ENCODE measurements around the gene ZNF407. TPM values are rescaled to one million over a fixed set of nuclear protein-coding genes. Genes with fewer than 3 reads are reported as not detected.

The ZNF407 gene
- total RNA-seq, 2 donors from 2014 or later: 13.4 to 14.1 TPM

GRCh38 chr18:74799542-74799941 is 201.9 kb downstream of the ZNF407 start:
- DNase-seq (ENCODE audit: low spot score): no peak
- intact Hi-C loops (cut with DNase I): no loop called here

GRCh38 chr18:74800098-74800497 is 202.4 kb downstream of the ZNF407 start:
- no peak for DNase-seq (ENCODE audit: low spot score)
- intact Hi-C loops (cut with DNase I): no loop called here

GRCh38 chr18:74803117-74803516 is 205.4 kb downstream of the ZNF407 start:
- no peak for DNase-seq (ENCODE audit: low spot score)
- intact Hi-C loops (cut with DNase I): no loop called here

DNA sequence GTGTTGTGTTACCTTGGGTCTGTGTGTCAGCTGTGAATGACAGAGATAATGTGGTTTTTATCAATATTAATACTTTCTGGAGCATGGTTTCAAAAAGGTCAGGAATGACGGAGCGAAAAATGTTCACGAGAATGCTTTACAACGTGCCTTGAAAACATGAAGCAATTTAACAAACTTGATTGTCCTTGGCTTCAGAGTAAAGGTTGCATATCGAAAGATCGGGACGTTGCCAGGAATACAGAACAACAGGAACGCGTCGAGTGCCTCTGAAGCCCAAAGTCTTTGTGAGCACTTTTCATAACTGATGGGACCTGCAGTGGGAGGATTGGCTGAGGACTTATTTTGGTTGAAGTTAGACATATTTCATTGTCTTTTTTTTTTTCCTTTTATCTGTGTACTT is 206.1 kb downstream of the ZNF407 start:
- no peak for DNase-seq (ENCODE audit: low spot score)
- intact Hi-C loops (cut with DNase I): no loop called here

GRCh38 chr18:74804677-74805076 is 207.0 kb downstream of the ZNF407 start:
- intact Hi-C loops (cut with DNase I): no loop called here
- no peak for DNase-seq (ENCODE audit: low spot score)

GRCh38 chr18:74806073-74806472 is 208.4 kb downstream of the ZNF407 start:
- no peak for DNase-seq (ENCODE audit: low spot score)
- intact Hi-C loops (cut with DNase I): no loop called here

GRCh38 chr18:74806700-74807416 is 209.2 kb downstream of the ZNF407 start:
- intact Hi-C loops (cut with DNase I): no loop called here

GRCh38 chr18:74817576-74817975 is 219.9 kb downstream of the ZNF407 start:
- intact Hi-C loops (cut with DNase I): no loop called here

More at GRCh38 chr18:74806700-74807416, 209.2 kb downstream of the ZNF407 start:
- DNase-seq (ENCODE audit: low spot score): no peak

GRCh38 chr18:74818516-74819175 is 221.0 kb downstream of the ZNF407 start:
- intact Hi-C loops (cut with DNase I): no loop called here

More at GRCh38 chr18:74817576-74817975, 219.9 kb downstream of the ZNF407 start:
- no peak for DNase-seq (ENCODE audit: low spot score)

DNA sequence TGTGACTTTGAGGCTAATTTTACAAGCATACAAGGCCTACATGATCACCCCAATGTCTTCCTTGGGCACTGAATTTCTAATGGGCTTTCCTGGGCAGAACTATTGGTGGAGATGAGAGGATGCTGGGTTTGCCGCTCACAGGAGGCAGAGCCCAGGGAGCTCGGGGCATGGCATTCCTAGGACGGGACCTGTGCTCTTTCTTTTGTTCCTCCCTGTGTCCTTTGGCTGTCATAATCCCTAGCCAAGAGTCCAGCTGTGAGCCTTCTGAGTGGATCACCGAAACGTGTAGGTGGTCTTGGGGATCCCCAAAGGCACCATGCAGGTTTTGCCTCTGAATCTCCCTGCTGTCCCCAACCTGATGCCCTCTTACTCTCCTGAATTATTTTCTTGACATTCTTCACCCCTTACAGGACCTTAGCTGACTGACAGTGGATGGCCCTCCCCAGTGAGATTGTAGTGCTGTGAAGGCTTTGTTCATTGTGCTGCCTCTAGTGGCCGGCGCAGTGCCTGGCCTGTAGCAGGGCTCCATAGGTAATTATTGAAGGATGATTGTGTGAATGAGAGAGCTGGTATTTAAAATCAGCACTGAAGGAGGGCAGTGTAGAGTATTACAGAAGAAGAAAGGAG is 221.9 kb downstream of the ZNF407 start:
- DNase-seq (ENCODE audit: low spot score): no peak
- intact Hi-C loops (cut with DNase I): no loop called here

More at GRCh38 chr18:74818516-74819175, 221.0 kb downstream of the ZNF407 start:
- no peak for DNase-seq (ENCODE audit: low spot score)

DNA sequence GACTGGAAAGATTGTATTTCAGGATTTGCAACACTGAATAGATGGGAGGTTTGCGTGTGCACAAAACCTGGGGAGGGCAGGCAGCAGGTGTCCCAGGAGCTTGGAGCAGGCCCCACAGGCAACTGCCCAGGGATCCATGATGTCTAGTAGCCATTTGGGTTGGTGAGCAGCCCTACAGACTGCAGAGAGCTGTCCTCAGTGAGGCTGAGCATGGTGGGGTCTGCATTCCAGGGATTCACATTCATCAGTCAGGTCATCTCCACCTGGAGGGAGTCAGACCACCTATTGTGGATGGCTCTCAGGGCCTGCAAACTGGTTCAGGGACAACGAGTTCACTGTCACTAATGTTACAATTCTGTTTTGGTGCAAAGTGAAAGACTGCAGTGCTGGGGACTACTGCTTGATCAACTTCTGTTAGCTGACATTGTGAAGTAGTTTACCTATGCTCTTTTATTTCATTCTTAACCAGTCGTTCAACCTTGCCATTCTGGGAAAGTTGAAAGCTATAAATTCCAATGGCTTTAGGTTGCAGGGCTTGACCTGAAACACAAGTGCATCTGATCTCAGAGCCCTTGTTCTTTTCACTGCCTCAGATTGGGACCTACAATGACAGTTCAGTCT is 222.6 kb downstream of the ZNF407 start:
- no peak for DNase-seq (ENCODE audit: low spot score)
- intact Hi-C loops (cut with DNase I): no loop called here

DNA sequence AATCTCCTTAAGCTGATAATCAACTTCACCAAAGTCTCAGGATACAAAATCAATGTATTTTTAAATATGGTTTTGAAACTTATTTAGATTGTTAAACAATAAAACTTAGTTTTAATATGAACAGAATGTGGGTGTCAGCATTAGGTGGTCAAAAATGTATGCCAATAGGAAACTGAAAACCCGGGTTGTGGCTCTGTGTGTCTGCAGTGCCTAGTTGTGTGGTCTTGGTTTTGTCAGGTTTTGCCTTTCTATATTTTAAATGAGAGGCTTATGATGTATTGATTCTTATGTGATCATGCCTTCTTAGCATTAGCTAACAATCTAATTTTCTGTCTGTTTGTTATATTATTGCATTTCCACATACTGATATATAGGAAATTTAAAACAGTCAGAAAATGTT is 227.8 kb downstream of the ZNF407 start:
- intact Hi-C loops (cut with DNase I): loop anchor here in 1 of 2 donors (5.0 kb wide), 1 partner anchor 202 kb away; no protein-coding TSS in a partner anchor
- no peak for DNase-seq (ENCODE audit: low spot score)

GRCh38 chr18:74826572-74826971 is 228.9 kb downstream of the ZNF407 start:
- no peak for DNase-seq (ENCODE audit: low spot score)
- intact Hi-C loops (cut with DNase I): loop anchor here in 1 of 2 donors (5.0 kb wide), 1 partner anchor 201 kb away; no protein-coding TSS in a partner anchor

DNA sequence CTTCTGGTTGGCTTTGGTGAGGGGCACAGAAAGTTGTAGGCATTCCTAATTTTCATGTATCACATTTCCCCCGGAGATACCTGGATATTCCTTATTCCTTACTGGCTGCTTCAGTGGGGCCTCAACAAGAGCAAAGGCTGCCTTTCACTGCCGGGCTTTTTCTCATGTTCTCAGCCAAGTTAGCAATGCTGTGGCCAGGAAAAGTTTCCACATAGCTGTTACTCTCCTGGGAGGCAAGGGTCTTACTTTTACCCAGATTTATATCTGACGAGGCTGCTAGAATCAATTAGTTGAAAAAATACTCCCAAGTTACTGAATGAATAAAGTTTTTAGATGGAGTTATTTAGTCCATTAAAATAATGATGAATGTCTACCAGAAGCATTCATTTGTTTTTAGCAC is 230.5 kb downstream of the ZNF407 start:
- DNase-seq (ENCODE audit: low spot score): no peak
- intact Hi-C loops (cut with DNase I): loop anchor here in 1 of 2 donors (5.0 kb wide), 1 partner anchor 199 kb away; no protein-coding TSS in a partner anchor

- intact Hi-C loops (cut with DNase I): no loop called here
- no peak for DNase-seq (ENCODE audit: low spot score)
Measured at GRCh38 chr18:74831571-74832250, 234.0 kb downstream of the ZNF407 start.

- intact Hi-C loops (cut with DNase I): no loop called here
Measured at GRCh38 chr18:74832381-74832780, 234.7 kb downstream of the ZNF407 start.

DNA sequence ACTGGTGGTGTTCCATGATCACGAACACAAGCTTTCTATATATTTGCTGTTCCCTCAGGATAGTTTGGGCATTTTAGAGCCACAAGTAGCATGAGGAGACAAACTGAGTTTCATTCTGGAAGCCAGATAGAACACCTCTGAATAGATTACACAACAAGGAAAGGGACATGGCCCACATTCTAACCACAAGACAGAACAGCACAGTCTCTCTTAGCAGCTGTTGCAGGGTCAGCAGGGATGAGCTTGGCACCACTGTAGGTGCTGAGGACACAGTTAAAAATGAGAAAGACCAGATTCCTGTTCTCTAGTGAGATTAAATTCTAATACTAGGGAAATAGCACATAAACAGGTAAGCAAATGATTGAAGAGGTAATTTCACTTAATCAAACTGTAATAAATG is 235.3 kb downstream of the ZNF407 start:
- intact Hi-C loops (cut with DNase I): no loop called here
- no peak for DNase-seq (ENCODE audit: low spot score)

More at GRCh38 chr18:74832381-74832780, 234.7 kb downstream of the ZNF407 start:
- DNase-seq (ENCODE audit: low spot score): no peak

GRCh38 chr18:74834424-74835309 is 237.0 kb downstream of the ZNF407 start:
- DNase-seq (ENCODE audit: low spot score): no peak
- intact Hi-C loops (cut with DNase I): no loop called here

Measured in posterior vena cava (tissue), 2 donors.